Measurements from ENCODE around the gene PXDN.
"Not testable (repeated sequence)": the region's sequence is repeated elsewhere in the genome, so short reads cannot be mapped to it uniquely, and the experiment has no call there.

PXDN gene

GRCh38 chr2:1680222-1681016 is 63.9 kb downstream of the PXDN start:
- DNase-seq: no peak

GRCh38 chr2:1679488-1680039 is 64.8 kb downstream of the PXDN start:
- DNase-seq: not testable (repeated sequence)

GRCh38 chr2:1679065-1679464 is 65.2 kb downstream of the PXDN start:
- DNase-seq: not testable (repeated sequence)

DNA sequence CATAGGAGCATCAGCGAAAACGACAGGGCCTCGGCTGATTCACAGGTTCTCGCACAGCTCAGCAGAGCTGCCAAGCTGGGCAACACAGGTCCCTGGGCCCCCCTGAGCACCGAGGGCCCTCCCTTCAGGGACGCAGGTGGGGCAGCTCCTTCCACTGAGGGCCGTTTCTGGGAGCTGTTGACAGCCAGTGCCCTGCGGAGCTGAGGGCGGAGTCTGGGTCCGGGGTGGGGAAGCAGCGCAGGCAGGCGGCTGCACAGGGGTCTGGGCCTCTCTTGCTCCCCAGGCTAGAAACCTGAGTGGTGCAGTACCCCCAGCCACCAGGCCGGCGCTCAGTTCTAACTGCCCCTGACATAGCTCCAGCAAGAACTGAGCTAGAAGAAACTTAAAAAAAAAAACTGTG is 65.7 kb downstream of the PXDN start:
- DNase-seq: no peak

DNA sequence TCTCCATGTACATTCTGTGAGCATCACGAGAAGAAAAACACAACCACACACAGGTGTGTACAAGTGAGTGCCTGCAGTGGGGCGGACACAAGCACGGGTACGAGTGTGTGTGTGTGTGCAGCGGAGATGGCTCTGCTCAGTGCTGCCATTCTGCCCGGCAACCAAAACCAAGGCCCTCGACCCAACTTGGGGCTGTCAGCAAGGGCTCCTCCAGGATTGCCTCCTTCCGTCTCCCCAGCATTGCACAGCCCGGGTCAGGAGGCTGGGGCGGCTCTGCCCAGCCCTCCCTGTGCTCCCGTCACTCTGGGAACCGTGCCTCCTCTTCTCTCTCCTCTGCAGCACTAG is 66.5 kb downstream of the PXDN start:
- no peak for DNase-seq

- no peak for DNase-seq
Measured at GRCh38 chr2:1676913-1677820, 67.1 kb downstream of the PXDN start.

GRCh38 chr2:1676091-1676912 is 68.0 kb downstream of the PXDN start:
- no peak for DNase-seq

- peak; percentile 85 for DNase-seq
Measured at GRCh38 chr2:1675633-1676032, 68.7 kb downstream of the PXDN start.

DNA sequence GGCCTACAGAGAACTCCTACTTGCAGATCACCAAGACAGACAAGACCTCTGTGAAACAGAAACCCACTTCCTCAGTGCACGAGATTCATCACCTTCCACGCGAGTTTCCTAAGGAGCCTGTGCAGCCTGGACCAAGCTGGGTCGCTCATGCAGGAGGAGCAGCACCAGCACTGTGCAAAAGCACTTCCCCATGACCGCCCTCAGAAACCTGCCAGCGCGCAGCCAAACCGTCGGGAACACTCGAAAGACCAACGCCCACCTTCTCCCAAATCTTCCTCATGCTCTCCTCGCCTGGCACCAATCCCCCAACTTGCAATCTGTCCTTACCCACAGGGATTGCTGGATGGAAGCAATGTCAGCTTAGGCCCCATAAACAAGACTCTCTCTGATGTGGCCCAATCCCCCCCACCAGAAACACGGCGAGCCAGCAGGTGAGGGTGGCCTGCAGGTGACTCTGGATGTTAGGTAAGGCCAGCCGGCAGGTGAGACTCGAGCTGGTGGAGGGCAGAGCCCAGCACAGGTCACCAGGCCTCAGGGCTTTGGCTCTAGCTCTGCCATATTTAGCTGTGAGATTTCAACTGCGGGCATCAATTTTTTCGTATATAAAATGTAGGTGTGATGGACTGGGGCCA is 69.4 kb downstream of the PXDN start:
- no peak for DNase-seq

DNA sequence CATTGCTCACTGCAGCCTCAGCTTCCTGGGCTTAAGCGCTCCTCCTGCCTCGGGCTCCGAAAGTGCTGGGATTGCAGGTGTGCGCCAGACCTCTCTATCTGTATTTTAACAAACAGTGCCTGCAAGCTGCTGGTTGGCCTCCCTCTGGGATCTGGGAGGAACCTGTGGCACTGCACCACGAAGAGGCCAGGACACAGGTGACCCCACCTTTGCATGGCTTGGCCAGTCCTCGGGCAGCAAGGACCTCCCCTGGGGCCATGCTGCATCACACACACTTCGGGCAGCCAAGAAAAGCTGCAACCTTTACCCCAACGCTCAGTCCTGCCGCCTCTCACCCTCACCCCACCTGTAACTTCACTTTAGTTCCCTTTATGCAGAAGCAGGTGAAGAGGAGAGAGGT is 70.0 kb downstream of the PXDN start:
- no peak for DNase-seq

DNA sequence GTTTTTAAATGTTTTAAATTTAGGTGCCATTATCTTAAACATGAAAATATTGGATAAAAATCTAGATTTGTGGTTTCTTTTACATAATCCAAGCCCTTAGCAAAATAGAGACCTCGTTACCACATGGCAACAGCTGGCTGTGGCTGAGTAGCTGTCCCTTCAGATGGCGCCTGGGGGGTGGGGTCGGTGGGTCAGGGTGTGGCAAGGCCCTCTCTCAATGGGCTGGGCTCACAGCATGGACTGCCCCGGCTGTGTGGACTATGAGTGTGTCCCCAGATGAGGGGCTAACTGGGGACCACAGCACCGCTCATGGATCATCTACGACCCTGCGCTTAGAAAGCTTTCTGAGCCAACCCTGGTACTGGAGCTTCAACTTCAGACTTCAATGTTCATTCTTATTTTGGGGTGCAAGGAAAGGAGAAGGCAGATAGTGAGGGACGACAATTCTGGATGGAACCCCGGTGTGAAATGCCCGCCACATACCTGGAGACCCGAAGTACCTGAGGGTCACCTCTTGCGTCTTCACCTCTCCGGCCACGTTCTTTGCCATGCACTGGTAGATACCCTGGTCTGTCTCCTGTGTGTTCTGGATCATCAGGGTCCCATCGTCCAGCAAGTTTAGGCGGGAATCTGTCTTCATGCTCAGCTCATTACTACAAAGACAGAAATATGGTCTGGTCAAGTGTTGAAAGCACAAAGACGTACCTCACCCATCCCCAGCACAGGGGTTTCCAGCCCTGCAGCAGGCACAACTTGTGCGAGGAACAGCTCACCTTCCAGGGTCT is 71.0 kb downstream of the PXDN start:
- DNase-seq: no peak

DNA sequence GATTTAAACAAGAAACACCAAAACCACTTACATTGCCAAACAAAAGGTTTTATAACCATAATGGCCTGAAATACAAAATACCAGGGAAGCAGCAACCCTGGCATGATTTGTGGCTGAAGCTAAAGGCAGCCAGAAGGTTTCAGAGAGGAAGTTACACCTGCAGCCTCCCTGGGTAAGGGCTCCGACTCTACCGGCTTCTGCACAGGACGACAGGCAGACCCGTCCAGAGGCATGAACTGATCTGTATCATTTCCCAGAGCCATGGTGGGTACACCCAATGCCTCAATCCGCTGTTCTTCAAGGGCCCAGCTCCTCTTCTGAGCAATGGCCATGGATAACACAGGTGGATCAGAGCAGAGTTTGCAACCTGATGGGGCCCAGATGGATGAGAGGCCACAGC is 71.6 kb downstream of the PXDN start:
- DNase-seq: no peak

DNA sequence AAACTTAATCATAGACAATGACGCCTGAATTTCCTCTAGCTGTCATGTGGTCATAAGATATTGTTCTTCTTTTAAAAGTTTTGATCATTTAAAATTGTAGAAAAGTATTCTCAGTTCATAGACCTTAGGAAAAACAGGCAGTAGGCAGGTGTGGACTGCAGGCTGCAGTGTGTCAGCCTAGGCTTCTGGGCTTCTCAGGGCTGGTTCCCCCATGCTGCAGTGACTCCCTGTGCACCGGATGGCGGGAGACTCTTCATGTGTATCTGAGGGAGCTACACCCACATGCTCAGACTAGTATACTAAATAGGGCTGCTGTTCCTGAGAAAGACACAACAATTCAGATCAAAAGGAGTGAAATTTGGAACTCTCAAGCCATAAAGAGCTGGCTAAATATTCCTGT is 72.4 kb downstream of the PXDN start:
- no peak for DNase-seq

DNA sequence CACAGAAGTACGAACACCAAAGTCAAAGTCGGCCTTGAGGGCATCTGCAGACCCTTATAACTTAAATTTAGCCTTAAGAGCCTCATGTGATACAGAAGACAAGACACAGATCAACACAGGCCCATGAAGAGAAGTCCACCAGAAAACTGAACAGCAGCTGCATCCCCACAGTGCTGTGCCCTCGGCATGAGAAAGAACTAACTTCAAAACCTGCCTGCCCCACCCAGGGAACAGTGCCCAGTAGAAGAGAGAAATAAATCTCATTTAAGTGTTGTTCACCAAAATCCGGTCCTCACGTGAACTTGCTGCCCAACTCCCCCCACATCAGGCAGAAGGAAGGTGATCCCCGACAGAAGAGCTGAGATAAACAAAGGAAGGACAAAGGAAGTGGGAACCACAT is 73.7 kb downstream of the PXDN start:
- no peak for DNase-seq

- no peak for DNase-seq
Measured at GRCh38 chr2:1665761-1666505, 78.4 kb downstream of the PXDN start.

DNA sequence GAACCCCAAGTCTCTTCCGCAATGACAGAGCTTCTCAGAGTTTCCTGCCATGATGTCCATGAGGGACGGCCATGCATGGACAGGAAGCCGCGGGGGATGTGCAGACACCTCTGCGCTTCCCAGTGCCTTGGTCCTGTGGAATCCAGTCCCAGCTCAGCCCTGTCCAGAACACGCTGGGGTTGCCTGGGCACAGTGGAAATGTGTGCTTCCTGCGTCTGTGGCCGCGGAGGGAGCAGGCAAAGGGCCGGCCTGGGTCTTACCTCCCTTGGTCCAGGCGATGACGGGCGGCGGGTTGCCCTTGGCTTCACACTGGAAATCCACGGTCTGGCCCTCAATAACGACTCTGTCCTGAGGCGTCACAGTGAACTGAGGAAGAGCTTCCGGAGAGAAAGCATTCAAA is 79.6 kb downstream of the PXDN start:
- no peak for DNase-seq

DNA sequence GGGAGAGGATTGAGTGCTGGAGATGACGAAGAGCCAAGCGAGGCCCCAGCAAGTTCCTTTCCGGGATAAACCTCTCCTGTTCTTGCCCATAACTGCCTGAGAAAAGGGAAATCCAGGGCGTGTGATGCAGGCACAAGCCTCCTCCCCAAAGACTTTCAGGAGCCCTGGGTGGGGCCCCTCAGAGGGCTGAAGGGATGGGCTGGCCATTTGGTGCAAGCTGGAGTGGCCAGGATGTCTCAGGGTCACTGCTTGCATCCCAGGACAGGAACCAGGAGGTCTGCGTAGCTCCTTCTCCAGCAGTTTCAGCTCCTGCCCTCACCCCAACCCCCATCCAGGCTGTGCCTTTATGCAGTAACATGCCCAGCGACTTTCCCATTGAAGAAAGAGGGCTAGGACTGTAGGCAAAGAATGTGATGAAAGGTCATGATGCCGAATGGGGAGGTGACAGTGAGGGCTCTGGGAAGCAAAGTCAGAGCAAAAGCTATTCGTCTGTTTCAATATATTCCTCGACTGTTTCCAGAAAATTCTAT is 80.2 kb downstream of the PXDN start:
- no peak for DNase-seq

DNA sequence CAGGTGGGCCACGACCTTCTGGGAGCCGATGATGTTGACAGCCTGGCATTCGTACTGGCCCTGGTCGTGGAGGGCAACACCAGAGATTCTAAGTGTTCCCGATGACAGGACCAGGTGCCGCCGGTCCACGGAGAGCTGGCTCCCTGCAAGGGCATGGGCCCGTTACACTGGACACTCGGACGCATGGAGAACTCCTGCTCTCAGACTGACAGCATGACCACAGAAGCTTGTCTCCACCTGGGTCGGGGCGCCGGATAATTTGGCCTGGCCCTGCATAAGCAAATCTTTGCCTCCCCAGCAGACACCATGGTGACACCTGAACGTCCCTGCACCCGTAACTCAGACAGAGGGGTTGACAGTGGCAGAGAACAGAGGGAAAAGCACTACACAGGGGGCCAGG is 80.7 kb downstream of the PXDN start:
- no peak for DNase-seq

DNA sequence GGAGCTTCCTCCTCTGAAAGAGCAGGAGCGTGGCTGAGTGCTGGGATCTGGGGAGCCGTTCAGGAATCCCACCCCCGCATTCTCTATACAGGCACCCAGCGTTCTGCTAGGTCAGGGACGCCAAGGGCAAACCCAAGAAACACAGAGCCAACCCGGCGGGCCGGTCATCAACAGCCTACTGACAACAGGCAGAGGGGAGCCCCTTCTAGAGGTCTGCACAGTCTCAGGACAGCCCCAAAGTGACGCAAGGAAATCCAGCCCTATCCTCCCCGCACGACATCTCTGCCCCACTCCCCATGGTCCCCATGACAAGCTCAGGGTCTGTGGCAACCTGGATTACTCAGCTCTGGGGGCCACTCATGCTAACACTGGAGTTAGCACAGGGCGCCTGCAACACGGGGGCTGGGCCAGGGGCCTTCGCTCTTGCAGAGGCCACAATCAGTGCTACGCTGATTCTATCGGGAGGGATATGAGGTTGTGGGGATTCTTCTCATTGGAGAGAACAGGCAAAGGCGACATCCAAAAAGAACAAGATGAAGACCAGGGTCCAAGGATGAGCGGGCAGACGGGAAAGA is 81.6 kb downstream of the PXDN start:
- no peak for DNase-seq

GRCh38 chr2:1661891-1662605 is 82.3 kb downstream of the PXDN start:
- no peak for DNase-seq

Data from kidney glomerular epithelial cell (primary cell).